HG03103 (cell line): ENCODE data around the gene FOXP1.

Experiments used
- ATAC-seq: cut with Tn5 transposase; IDR thresholded peaks from one replicate; pipeline ENCODE4 v1.9.1; 2021; ENCODE audit warnings: low read depth; ENCODE audit not compliant: unreplicated experiment

The FOXP1 gene

GRCh38 chr3:71121429-71122167 is 461.9 kb downstream of the FOXP1 start:
- no peak for ATAC-seq

- no peak for ATAC-seq
Observed at GRCh38 chr3:71120012-71120411, 463.5 kb downstream of the FOXP1 start.

- ATAC-seq, result no peak
Observed at GRCh38 chr3:71119171-71119570, 464.4 kb downstream of the FOXP1 start.

GRCh38 chr3:71118436-71118835 is 465.1 kb downstream of the FOXP1 start:
- no peak for ATAC-seq

- ATAC-seq, result no peak
Observed at GRCh38 chr3:71117572-71118247, 465.8 kb downstream of the FOXP1 start.

GRCh38 chr3:71114610-71115009 is 468.9 kb downstream of the FOXP1 start:
- no peak for ATAC-seq

GRCh38 chr3:71112576-71112975 is 471.0 kb downstream of the FOXP1 start:
- no peak for ATAC-seq

GRCh38 chr3:71111784-71112440 is 471.6 kb downstream of the FOXP1 start:
- ATAC-seq, result no peak

GRCh38 chr3:71110385-71111222 is 472.9 kb downstream of the FOXP1 start:
- no peak for ATAC-seq

- no peak for ATAC-seq
Observed at GRCh38 chr3:71109977-71110285, 473.6 kb downstream of the FOXP1 start.

- ATAC-seq, result no peak
Observed at GRCh38 chr3:71109241-71109976, 474.1 kb downstream of the FOXP1 start.

GRCh38 chr3:71107926-71108325 is 475.6 kb downstream of the FOXP1 start:
- ATAC-seq, result no peak

GRCh38 chr3:71104976-71105375 is 478.6 kb downstream of the FOXP1 start:
- ATAC-seq, result no peak

- ATAC-seq, result no peak
Observed at GRCh38 chr3:71104556-71104955, 479.0 kb downstream of the FOXP1 start.

- no peak for ATAC-seq
Observed at GRCh38 chr3:71104121-71104541, 479.4 kb downstream of the FOXP1 start.

GRCh38 chr3:71103430-71103921 is 480.1 kb downstream of the FOXP1 start:
- no peak for ATAC-seq

- no peak for ATAC-seq
Observed at GRCh38 chr3:71102111-71102983, 481.2 kb downstream of the FOXP1 start.

GRCh38 chr3:71101626-71102025 is 481.9 kb downstream of the FOXP1 start:
- no peak for ATAC-seq

- ATAC-seq, result no peak
Observed at GRCh38 chr3:71101014-71101413, 482.5 kb downstream of the FOXP1 start.
